NOMO-1 treated with DMSO at 0.1 percent for 48 hours (cell line): ENCODE results near the gene SDCCAG8.
A peak's percentile ranks its signal among the peaks of the same experiment; 100 is the strongest.

Source experiments
- DNase-seq: peaks from one replicate; lab custom pipeline; 2025; ENCODE audit not compliant: unreplicated experiment; lab: John Stamatoyannopoulos, UW

Gene SDCCAG8

GRCh38 chr1:243449373-243449772, 193.5 kb downstream of the SDCCAG8 start:
- DNase-seq: no peak

GRCh38 chr1:243452092-243452491, 196.3 kb downstream of the SDCCAG8 start:
- peak; percentile 77 for DNase-seq

GRCh38 chr1:243454328-243454997, 198.6 kb downstream of the SDCCAG8 start:
- no peak for DNase-seq

- no peak for DNase-seq
Observed at GRCh38 chr1:243455760-243456651, 200.2 kb downstream of the SDCCAG8 start.

- DNase-seq: no peak
Observed at GRCh38 chr1:243457363-243457982, 201.6 kb downstream of the SDCCAG8 start.

- DNase-seq: peak; percentile 79
Observed at GRCh38 chr1:243459059-243459458, 203.2 kb downstream of the SDCCAG8 start.

- no peak for DNase-seq
Observed at GRCh38 chr1:243461700-243462099, 205.9 kb downstream of the SDCCAG8 start.

- DNase-seq: no peak
Observed at GRCh38 chr1:243462929-243463697, 207.3 kb downstream of the SDCCAG8 start.

- no peak for DNase-seq
Observed at GRCh38 chr1:243465081-243465480, 209.2 kb downstream of the SDCCAG8 start.

- DNase-seq: no peak
Observed at GRCh38 chr1:243465738-243466137, 209.9 kb downstream of the SDCCAG8 start.

GRCh38 chr1:243469497-243469896, 213.7 kb downstream of the SDCCAG8 start:
- DNase-seq: no peak

- DNase-seq: no peak
Observed at GRCh38 chr1:243470502-243470901, 214.7 kb downstream of the SDCCAG8 start.

GRCh38 chr1:243471026-243471685, 215.3 kb downstream of the SDCCAG8 start:
- peak; percentile 81 for DNase-seq

- peak; percentile 85 for DNase-seq
Observed at GRCh38 chr1:243471754-243472745, 216.2 kb downstream of the SDCCAG8 start.

GRCh38 chr1:243473227-243474135, 217.6 kb downstream of the SDCCAG8 start:
- DNase-seq: peak; percentile 44

- no peak for DNase-seq
Observed at GRCh38 chr1:243474136-243474881, 218.5 kb downstream of the SDCCAG8 start.

GRCh38 chr1:243474906-243475305, 219.1 kb downstream of the SDCCAG8 start:
- DNase-seq: no peak

- DNase-seq: peak; percentile 7
Observed at GRCh38 chr1:243475966-243476365, 220.1 kb downstream of the SDCCAG8 start.
